GM19025 (cell line): ENCODE measurements around the gene GRAP.
"Not testable (repeated sequence)": the region's sequence is repeated elsewhere in the genome, so short reads cannot be mapped to it uniquely, and the experiment has no call there.

Experiments
- ATAC-seq: cut with Tn5 transposase; IDR thresholded peaks from one replicate; pipeline ENCODE4 v1.9.1; 2021; ENCODE audit warnings: mild to moderate bottlenecking, low read depth, moderate library complexity; ENCODE audit not compliant: unreplicated experiment

Gene GRAP

DNA sequence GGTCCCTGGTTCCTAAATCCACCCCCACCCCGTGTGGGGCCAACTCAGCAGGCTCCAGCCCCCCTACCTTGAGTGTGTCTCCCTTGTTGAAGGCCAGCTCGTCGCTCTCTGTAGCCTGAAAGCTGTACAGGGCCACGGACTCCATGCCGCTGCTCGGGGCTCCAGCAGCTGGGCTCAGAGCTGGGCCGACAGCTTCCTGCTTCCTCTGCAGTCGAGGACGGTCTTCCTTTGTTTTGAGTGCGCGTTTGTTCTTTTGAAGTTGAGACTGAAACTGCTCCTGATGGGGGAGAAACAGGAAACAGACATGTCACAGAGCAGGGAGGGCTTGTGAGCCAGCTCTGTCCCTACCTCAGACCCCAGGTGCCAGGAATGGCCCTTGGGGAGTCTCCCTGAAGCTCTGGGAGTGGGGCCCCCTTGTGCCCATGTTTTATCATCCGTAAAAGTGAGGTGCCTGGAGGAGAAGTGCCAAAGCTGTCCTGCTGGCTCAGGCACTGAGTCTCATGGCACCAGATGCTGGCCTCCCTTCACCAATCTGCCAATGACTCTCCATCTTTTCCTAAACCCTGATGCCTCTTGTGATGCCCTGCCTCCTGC, at the start of gene GRAP:
TSS of gene GRAP (minus strand) at position 176 of the 594 bp plus-strand sequence. CDS start at position 145, 31 bp downstream.
- not testable (repeated sequence) for ATAC-seq

DNA sequence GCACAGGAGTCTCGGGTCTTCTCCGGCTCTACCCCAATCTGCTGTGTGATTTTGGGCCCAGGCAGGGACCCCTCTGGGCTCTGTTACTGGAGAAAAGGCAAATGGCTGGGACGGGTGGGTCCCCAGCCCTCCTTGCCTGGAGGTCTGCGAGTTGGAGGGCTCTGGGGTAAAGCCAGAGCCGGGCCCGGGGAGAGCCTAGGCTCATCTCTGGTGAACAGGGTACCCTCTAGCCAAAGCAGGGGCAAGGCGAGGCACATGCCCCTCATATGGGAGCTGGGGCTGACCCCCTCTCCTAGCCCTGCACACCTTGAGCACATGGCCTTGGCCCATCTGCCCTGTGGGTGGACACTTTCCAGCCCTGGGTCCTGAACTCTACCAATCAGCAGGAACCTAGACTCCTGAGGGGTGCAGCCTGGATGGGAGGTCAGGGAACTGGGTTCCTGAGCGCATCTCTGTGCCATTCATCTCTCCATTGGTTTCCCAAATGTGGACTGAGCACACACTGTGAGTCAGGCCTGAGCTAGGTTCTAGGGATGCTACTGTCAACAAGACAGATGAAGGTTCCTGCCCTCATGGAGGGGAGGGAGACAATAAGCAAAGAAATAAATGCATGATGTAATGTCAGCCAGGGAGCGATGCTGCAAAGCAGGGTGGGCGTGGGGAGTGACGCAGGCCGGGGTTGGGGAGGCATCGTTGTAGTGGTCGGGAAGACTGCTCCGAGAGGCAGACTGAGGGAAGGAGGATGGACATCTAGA, 47.1 kb upstream of the GRAP start:
- ATAC-seq, result not testable (repeated sequence)

DNA sequence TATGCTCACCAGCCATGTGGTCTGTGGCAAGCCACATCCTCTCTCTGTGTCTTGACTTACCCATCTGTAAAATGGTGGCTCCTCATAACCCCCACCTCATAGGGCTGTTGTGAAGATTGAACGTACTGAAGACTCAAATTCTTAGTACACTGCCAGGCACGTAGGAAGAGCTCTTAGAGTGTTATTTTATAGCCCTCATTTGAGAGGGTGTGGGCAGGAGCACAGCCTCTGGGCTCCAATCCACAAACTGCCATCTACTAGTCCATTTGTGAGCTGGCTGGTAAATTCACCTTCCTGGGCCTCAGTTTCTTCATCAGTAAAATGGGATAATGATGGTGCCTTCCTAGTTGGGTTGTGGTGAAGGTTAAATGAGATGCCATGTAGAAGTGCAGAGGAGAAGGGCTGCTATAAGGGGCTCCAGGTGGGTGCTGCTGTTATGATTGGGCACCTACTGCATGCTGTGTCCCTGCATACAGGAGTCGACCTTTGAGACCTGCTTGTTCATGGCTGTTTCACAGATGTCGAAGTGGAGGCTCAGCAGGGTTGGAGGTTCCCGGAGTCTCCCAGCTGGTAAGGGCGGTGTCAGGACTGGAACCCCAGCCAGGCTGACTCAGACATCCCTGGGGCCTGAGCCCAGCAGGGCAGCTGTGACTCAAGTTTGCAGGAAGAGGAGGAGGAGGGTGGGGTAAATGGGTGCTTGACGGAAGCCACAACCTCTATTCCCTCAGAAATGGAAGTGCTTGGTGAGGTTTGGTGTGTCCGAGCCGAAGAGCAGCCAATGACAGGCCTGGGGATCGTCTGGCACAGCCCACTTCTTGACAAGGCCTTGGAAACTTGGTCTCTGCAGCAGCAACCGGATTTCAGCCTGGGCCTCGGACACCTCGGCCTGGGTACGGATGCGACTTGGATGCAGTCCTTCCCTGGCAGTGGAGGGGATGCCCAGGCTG, 46.3 kb upstream of the GRAP start:
- ATAC-seq, result not testable (repeated sequence)

DNA sequence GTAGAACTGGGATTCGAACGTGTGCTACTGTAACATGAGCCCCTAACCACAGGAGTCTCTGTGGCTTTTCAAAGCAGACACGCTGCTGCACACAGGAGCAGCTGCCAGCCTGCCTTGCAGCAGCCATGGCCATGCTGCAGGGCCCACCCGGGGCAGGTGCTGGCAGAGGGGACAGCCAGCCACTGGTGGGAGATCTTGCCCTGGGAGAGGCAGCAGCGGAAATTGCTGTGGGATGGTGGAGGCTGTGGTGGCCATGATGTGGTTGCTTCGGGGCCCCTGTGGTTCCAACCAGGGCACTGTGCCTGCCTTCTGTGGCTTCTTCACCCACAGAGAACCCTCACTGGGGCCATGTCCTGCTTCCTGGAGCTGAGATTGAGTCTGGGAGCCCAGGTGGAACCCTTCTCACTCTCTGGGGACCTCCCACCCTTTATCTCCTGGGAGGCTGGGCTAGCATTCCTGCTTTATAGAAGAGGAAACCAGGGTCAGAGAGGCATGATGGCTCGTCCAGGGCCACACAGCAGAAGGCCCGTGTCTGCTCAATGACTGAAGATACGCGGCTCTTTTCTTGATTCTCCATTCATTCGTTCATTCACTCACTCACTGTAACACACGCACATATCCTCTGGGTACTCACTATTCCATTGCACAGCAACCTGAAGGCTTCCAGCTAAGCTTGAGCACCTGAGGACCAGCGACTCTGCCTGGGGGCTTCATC, 43.5 kb upstream of the GRAP start:
- ATAC-seq, result not testable (repeated sequence)

DNA sequence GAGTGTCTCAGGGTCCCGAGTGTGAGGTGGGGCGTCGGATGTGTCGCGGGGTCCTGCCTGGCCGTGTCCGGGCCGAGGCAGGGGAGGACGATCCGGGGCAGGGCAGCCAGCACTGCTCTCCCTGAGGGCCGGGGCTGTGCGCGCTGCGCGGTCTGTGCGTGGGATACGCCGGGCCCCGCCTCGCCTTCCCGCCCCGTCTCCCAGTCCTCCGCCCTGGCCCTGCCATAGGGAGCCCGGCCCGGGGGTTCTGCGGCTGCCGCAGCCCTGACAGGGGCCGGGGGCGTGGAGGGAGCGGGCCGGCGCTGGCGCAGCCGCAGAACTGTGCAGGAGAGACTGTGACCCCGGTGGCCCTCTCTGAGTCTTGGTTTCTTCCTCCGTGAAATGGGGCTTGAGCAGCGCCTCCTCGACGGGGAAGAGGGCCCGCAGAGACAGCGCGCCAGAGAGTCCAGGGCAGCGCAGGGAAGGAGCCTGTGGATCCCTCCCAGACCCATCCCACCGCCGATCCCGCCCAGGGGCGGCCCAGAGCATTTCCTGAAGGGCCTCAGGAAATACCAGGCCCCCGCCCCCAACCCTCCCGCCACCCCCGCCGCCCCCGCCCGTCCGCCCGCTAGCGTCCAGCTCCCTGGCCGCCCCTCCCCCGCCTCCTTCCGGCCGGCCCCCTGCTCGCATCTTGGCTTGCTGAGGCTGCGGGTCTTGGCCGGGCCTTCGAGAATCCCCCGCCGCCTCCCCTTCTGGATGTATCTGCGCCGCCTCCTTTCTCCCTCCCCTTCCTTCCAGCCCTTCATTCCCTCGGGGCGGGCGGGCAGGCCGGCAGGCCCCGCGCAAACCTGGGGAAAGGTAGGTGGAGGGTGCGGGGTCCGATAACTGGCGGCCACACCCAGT, 42.3 kb upstream of the GRAP start:
- ATAC-seq, result not testable (repeated sequence)

DNA sequence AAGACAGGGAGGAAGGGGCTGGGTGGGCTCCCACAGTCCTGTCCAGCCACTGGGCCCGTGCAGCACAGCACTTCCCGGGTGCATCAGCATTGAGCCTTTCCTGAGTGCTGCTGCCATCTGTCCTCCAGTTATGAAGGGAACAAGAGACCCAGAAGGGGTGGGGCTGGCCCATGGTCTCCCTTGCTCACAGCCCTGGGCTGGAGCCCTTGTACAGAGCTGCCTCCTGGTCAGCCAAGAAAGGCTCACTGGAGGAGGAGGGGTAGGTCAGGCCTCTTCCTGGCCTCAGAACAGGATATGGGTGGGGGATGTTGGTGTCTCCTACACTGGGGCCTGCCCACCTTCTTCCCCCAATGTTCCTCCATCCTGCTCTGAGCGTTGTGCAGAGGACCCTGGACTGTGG, 30.6 kb upstream of the GRAP start:
- not testable (repeated sequence) for ATAC-seq

DNA sequence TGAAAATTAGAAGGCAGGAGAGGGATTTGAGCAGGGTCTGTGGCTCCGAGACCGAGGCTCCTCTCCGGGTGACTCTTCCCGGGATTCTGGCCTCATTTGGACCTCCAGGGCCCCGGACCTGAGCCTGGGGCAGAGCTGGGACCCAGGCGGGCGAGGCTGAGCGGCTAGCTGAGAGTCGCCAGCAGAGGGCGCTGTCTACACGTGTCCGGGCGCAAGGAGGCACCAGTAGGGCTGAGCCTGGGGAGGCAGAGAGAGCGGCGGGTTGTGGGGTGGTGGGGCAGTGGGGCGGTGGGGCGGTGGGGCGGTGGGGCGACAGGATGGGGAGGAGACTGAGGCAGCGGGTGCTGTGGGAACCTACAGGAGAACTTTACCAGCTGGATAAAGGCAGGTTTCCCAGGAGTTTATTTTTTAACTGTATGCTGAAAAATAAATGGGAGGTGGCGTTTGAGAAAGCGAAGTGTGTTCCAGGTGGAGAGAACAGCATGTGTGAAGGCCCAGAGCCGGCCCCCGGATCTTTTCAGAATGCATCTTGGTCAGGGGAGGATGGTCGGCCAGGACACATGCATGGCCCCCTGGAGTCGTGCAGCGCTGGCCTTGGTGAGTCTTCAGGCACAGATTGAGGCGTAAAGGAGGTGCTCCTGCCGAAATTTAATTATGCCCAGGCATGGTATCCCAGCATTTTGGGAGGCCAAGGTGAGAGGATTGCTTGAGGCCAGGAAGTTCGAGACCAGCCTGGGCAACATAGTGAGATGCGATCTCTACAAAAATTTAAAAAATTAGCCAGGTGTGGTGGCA, 29.8 kb upstream of the GRAP start:
- not testable (repeated sequence) for ATAC-seq

DNA sequence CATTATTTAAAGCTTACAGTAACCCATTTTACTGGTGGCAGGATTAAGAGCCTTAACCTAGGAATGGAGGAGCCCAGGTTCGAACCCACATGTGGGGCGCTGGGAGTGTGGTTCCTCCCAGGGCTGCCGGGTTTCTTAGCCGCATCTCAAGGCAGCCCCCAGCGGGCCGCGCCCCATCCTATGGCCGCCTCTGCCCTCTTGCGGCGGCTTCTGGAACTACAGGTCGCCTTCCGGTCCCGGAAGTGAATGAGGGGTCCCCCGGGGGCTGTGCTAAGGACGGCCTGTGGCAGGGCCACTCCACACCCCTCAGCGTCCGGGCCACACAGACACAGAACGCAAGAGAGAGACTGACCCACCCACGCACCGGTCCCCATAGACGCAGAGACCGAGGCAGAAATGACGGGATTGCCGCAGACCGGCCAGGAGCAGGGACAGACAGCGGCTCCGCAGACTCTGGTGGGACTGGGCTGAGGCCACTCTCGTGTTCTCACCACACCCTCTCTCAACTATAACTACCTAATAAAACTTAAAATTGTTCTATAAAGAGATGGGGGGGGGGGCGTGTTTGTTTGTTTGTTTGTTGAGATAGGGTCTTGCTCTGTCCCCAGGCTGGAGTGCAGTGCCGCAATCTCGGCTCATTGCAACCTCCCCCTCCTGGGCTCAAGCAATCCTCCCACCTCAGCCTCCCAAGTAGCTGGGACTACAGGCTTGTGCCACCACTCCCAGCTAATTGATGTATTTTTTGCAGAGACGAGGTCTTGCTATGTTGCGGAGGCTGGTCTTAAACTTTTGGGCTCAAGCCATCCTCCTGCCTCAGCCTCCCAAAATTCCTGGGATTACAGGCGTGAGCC, 23.8 kb upstream of the GRAP start:
- ATAC-seq, result peak; percentile 91

DNA sequence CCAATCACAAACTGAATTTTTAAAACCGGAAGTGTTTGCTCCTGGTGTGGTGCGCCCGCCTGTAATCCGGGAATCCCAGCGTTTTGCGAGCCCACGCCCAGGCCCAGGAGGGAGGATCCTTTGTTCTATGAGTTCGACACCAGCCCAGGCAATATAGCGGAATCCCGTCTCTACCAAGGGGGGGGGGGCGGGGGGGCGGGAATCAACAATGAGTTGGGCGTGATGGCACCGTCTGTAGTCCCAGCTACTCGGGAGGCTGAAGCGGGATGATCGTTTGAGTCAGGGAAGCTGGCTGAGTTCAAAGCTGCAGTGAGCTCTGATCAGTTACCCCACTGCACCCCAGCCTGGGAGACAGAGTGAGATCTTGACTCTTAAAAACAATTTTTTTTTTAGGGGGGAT, 17.6 kb upstream of the GRAP start:
- not testable (repeated sequence) for ATAC-seq

DNA sequence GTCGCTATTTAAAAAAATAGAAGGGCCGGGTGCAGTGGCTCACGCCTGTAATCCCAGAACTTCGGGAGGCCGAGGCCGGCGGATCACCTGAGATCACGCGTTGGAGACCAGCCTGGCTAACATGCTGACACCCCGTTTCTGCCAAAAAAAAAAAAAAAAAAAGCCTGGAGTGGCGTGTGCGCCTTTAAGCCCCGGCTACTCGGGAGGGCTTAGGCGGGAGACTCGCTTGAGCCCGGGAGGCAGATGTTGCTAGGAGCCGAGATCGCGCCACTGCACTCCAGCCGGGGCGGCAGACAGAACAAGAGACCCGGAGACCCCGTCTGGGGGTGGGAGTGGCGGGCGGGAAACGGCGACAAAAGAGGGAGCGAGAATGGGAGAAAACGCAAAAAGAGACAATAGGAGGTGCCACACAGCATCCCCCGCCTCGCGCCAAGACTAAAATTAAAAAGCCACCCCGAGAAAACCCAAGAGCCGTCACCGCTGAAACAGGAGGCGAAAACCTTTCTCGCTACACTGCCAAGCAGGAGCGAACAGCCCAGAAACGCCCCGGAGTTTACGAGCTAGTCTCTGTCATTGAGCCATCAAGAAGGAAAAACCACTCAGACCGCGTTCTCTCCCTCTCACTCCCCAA, 16.7 kb upstream of the GRAP start:
- peak; percentile 14 for ATAC-seq

DNA sequence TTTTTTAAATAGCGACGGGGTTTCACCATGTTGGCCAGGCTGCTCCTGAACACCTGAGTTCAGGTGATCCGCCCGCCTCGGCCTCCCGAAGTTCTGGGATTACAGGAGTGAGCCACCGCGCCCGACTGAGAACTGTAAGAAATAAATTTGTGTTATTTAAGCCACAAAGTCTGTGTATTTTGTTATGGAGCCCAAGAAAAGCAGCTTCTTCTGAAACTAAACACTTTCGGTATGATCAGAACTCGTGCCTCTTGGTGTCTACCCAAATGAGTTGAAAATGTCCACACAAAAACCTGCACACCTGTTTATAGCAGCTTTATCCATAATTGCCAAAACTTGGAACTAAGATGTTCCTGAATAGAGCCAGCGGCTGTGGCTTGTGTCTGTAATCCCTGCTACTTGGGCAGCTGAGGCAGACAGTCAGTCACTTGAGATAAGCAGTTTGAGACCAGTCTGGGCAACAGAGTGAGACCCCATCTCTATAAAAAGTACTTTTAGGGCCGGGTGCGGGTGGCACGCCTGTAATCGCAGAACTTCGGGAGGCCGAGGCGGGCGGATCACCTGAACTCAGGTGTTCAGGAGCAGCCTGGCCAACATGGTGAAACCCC, 16.1 kb upstream of the GRAP start:
- ATAC-seq, result peak; percentile 37

DNA sequence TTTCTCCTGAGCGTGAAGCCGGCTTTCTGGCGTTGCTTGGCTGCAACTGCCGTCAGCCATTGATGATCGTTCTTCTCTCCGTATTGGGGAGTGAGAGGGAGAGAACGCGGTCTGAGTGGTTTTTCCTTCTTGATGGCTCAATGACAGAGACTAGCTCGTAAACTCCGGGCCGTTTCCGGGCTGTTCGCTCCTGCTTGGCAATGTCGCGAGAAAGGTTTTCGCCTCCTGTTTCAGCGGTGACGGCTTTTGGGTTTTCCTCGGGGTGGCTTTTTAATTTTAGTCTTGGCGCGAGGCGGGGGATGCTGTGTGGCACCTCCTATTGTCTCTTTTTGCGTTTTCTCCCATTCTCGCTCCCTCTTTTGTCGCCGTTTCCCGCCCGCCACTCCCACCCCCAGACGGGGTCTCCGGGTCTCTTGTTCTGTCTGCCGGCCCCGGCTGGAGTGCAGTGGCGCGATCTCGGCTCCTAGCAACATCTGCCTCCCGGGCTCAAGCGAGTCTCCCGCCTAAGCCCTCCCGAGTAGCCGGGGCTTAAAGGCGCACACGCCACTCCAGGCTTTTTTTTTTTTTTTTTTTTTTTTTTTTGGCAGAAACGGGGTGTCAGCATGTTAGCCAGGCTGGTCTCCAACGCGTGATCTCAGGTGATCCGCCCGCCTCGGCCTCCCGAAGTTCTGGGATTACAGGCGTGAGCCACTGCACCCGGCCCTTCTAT, 15.4 kb upstream of the GRAP start:
- ATAC-seq, result peak; percentile 54

DNA sequence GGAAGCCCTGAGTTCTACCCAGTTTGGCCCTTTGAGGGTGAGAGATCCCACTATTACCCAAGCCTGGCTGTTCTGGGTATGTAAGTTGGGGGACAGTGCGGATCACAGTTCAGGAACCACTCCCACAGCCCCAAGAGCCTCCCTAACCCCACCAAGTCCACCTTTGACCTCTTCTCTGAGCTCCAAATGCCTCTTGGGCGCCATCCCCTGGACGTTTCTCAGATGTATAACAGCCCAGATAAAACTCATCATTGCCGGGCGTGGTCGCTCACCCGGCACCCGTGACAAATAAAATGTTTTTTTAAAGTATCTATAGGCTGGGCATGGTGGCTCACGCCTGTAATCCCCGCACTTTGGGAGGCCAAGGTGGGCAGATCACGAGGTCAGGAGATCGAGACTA, 8.7 kb upstream of the GRAP start:
- not testable (repeated sequence) for ATAC-seq

DNA sequence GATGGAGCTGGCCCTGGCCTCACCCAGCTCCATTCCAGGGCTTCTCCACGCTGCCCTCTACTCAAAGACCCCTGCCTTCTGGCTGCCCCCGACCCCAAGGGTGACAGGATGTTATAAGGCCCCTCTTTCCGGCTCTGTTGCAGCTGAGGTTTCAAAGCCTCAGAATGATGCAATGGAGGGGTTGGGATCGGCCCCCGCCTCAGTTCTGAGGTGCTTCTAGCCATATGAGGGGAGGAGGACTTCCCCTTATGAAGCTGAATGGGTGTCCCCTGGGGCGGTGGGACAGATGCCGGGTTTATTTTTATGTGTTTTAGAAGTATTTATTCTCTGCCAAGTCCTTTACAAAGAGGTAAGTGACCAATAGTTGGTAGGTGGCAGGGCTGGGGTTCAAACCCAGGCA, 2.1 kb upstream of the GRAP start:
- ATAC-seq, result not testable (repeated sequence)

DNA sequence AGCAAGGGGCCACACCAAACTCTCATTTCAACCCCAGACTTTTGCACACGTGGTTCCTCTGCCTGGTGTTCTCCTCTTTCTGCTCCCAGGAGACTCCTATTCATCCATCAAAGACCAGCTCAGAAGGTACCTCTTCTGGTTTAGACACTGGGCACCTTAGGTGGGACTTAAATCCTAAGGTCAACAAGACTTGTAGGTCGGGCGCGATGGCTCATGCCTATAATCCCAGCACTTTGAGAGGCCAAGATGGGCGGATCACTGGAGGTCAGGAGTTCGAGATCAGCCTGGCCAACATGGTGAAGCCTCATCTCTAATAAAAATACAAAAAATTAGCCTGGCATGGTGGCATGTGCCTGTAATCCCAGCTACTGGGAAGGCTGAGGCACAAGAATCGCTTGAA, 753 bp upstream of the GRAP start:
- ATAC-seq, result not testable (repeated sequence)

DNA sequence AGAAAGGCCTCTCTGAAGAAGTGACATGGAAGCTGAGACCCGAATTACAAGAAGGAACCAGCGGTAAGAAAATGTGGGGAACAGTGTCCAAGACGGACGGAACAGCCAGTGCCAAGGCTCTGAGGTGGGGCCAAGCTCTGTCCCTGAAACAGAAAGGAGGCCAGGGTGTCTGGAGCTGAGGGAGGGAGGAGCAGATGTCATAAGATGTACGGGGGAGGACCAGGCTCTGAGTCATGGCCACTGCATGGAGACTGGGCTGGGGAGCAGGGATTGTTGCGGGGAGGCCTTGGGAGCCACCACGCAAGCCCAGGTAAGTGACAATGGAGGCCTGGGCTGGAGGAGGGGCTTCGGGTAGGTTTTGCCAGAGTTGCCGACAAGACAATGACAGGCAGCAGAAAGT, 2.1 kb downstream of the GRAP start:
- ATAC-seq, result not testable (repeated sequence)
